GM18868 (cell line): Measurements from ENCODE around the gene FTH1.
"Not testable (repeated sequence)": the region's sequence is repeated elsewhere in the genome, so short reads cannot be mapped to it uniquely, and the experiment has no call there.

Source experiments
- ATAC-seq: cut with Tn5 transposase; IDR thresholded peaks from one replicate; pipeline ENCODE4 v1.9.1; 2021; ENCODE audit warnings: mild to moderate bottlenecking, moderate library complexity; ENCODE audit not compliant: unreplicated experiment

FTH1 gene

GRCh38 chr11:61967116-61967923 lies at the start of gene FTH1:
FTH1 (minus strand) TSS chr11:61967634; CDS start chr11:61967425, 209 bp downstream.
- peak; percentile 45 for ATAC-seq

- no peak for ATAC-seq
Measured at GRCh38 chr11:62015615-62016014, 48.2 kb upstream of the FTH1 start.

- no peak for ATAC-seq
Measured at GRCh38 chr11:62013537-62014476, 46.4 kb upstream of the FTH1 start.

- ATAC-seq, result no peak
Measured at GRCh38 chr11:62012832-62013461, 45.5 kb upstream of the FTH1 start.

- no peak for ATAC-seq
Measured at GRCh38 chr11:62012451-62012831, 45.0 kb upstream of the FTH1 start.

DNA sequence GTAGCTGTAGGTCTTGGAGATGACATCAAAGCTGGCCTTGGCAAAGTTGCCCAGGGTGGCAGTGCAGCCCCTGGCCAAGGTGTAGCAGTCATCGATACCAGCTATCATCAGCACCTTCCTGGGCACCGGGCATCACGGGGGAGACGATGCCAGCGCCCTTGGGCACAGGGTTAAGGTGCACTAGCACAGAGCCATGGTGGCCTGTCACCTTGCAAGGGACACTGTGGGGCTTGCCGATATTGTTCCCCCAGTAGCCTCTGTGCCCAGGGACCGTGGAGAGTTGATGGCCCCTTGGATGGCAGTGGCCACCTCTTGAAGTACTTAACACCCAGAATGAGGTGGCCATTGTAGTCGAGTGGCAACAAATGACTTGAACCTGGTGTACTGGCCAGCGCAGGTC lies 44.4 kb upstream of the FTH1 start:
- no peak for ATAC-seq

DNA sequence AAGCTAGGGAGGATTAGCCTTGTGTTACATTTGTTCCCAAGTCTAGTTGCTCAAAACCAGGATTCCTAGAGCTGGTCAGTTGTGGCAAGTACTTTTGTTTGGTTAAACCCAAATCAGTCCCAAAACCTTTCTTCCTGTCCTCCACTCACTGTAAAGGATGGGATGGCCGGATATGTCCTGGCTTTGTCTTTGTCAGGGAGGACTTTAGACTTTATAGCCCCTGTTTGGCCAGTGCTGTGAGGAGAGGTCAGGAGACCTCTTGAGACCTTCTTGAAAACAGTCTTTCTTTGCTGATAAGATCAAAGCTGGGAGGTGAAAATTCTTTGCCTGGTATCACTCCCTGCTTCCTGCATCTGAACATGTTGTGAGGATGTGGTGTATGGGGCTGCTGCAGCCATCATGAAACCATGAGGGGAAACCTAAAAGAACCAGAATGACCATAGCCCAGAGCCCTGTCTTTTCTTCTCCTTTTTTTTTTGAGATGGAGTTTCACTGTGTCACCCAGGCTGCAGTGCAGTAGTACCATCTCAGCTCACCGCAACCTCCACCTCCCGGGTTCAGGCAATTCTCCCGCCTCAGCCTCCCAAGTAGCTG lies 43.6 kb upstream of the FTH1 start:
- ATAC-seq, result no peak

DNA sequence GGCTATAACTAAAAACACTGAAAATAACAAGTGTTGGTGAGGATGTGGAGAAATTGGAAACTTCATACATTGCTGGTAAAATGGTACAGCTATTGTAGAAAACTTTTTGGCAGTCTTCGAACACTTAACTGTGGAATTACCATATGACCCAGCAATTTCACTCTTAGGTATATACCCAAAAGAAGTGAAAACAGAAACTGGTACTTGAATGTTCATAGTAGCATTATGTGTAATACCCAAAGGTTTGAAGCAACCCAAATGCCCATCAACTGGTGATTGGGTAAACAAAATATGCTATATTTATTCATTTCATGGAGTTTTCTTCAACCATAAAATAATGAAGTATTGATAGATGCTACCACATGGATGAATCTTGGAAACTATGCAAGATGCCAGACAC lies 40.8 kb upstream of the FTH1 start:
- ATAC-seq, result no peak

DNA sequence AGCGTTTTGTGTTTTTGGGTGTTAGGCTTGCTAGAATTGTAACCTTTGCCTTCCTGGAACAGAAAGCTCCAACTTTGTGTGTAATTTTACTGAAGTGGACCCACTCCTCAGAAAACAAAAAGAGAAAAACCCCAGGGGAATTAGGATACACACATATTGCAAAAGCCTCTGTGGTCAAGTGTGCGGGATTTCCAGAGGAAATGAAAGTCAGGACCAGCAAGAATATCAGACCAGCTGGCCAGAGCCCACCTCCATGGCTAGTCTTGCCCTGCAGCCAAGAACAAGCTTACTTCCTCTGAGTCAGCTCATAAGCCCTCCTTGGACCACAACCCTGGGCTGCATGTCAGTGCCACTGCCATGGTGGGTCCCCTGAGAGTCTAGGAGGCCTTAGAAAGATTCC lies 37.0 kb upstream of the FTH1 start:
- ATAC-seq, result no peak

GRCh38 chr11:62002283-62002682 lies 34.8 kb upstream of the FTH1 start:
- not testable (repeated sequence) for ATAC-seq

- ATAC-seq, result no peak
Measured at GRCh38 chr11:62001450-62002191, 34.2 kb upstream of the FTH1 start.

- ATAC-seq, result no peak
Measured at GRCh38 chr11:62000539-62001446, 33.4 kb upstream of the FTH1 start.

- ATAC-seq, result no peak
Measured at GRCh38 chr11:61999141-61999975, 31.9 kb upstream of the FTH1 start.

DNA sequence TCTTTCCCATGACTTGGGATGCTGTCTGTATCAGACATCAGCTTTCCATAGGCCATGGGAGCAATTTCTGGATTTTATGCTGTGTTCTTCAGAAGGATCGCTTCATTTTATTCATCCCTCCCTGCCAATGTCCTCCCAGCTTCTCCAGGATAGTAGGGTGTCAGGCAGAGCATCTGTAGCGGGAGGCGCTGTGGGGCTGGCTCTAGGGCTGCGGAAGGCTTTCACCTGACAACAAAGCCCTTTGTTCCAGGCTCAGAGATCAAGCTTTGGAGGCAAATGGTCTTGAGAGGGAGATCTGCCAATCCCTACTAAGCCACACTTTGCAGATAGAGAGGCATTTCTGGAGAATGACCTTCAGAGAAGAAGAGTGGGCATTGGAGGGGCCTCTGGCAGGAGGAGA lies 29.5 kb upstream of the FTH1 start:
- no peak for ATAC-seq

- no peak for ATAC-seq
Measured at GRCh38 chr11:61994981-61995380, 27.5 kb upstream of the FTH1 start.

- no peak for ATAC-seq
Measured at GRCh38 chr11:61985869-61986268, 18.4 kb upstream of the FTH1 start.

DNA sequence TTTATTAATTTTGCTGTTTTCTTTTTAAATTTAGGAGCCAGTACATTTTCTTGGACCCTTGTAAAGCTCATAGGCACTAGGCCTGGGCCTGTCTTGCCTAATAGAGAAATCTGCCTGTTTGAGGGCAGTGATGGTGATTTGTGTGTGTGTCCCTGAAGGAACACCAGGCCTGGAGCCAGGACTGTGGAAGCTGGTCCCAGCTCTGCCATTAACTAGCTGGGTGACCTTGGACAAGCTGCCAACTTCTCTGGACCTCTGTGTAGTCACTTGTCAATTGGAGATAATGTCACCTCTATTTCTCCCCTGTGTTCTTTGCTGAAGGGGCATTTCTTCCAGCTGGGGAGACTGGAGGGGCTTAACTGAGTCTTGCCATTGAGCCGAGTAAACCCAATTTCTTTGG lies 16.0 kb upstream of the FTH1 start:
- no peak for ATAC-seq

DNA sequence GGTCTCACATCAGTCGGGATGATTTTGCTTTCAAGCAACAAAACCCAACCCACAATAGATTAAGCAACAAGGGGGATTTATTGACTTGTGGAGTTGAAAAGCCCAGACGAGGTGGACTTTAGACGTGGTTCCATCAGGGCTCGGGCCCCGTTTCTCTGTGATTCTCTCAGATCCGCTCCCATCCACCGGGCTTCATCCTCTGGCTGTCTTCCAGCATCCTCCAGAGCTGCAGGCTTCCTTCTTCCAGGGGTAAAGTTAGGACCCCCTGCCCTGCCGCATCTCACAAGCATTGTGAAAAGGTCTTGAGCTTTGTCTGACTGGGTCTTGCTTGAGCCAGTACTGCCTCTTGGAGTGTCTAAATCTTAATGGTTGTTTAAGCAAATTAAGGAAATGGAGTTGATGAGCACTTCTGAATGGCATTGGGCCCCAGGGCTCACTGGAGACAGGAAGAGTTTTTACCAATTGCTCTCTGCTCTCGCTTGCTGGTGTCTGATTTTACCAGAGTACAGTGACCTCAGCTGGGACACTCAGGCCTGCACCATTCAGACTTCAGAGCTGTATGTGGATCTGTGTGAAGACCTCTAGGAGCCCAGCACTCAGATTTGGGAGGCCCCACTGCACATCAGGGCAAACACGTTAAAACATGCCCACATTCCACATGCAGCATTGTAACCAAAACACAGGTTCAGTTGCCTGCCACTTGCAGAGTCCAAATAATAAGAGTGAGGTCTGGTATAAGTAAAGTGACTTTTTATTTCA lies 13.5 kb upstream of the FTH1 start:
- no peak for ATAC-seq
